ENCODE measurements around the gene FHAD1. TPM values are rescaled to one million over a fixed set of nuclear protein-coding genes. Genes with fewer than 3 reads are reported as not detected.

The FHAD1 gene
- total RNA-seq, 2 experiments from 2014 or later: 0.34 to 0.64 TPM

DNA sequence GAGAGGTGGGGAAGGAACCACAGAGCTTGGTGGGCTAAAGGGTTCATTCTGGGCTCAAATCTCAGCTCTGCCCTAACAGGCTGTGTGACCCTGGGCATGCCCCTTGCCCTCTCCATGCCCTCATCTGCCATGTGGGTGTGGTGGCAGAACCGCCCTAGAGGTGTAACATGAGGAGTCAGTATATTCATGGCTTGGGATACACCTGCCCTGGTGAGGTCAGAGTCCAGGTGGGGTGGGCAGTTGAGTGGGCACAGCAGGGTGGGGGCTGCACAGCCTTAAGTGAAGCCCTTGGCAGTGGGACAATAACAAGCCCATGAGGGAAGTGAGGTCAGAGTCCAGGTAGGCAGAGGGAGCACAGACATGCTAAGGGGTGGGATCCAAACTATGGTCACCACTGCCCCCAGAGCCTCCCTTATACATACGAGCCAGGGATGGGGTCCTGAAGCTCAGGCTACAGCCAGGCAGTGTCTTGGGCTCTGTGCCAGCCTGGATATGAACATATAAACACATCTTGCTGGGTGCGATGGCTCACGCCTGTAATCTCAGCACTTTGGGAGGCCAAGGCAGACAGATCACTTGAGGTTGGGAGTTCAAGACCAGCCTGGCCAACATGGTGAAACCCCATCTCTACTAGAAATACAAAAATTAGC is 103.7 kb downstream of the FHAD1 start:
- POLR2A ChIA-PET: no interaction called here

DNA sequence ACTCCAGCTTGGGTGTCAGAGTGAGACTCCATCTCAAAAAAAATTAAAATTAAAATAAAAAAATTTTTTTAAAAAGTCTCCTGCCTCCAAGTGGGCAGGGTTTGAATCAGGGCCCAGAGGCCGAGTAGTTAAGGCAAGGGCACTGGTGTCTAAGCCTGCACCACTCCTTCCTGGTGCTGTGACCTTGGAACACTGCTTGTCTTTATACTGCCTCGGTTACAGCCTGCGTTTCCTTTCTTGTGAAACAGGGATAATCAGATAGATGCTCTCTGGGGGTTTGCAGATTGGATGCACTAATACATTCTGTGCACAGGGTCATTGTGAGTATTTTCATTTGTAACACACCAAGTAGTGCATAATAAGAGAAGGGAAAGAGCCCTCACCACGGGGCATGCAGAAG is 104.3 kb downstream of the FHAD1 start:
- Mint-ChIP-seq H3K4me3 (no peak overlapping the region), H3K9me3 (no peaks in the 10 kb centered on the region), H3K27ac (no peak overlapping the region), H3K36me3 (no peaks in the 10 kb centered on the region), H3K27me3 (peaks cover 17% of the 10 kb centered on the region), H3K4me1 (peaks cover 31% of the 10 kb centered on the region)
- POLR2A ChIA-PET: no interaction called here
- DNase-seq (no peak), ATAC-seq (ENCODE audit: low read depth) (no peak)

More for the DNA sequence above, 103.7 kb downstream of the FHAD1 start:
- no peak for ATAC-seq (ENCODE audit: low read depth)
- no peaks in the 10 kb centered on the region for H3K36me3 Mint-ChIP-seq
- H3K27me3 Mint-ChIP-seq: peaks cover 13% of the 10 kb centered on the region
- no peaks in the 10 kb centered on the region for H3K9me3 Mint-ChIP-seq
- H3K4me3 Mint-ChIP-seq: no peak overlapping the region
- no peak for DNase-seq
- peaks cover 37% of the 10 kb centered on the region for H3K4me1 Mint-ChIP-seq
- no peak overlapping the region for H3K27ac Mint-ChIP-seq

DNA sequence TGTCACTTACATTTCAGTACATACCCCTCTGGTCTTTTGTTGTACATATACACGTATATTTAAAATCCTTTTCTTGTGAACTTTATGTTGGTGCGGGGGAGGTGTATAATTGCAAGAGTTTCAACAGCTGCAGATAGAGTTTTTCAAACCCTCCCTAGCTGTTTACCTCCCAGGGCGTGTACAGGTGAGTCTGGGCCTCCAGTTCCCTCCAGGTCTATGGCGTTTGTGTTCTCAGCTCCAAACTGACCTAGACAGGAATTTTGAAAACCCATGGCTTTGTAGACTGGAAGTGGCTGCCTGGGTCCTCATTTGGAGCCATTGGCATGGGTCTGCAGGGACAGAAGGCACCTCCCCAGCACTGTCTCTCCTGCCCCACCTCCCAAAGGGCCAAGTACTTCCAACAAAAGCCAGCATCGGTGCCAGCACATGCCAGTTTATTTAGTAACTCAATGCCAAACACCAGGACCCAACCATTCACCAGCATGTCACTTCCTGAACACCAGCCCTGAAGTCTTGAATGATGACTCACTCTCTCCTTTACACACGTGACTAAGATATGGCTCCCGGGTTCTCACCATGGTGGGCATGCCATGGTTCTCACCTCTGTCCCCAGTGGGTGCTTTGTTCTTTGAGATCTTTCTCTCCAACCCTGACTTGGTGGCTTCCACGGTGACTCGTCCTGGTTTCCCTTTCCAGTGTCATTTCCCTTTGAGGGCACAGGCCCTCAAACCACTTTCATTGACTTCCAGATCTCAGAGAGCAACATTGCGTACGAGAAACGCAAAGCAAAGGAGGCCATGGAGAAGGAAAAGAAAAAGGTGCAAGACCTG is 105.3 kb downstream of the FHAD1 start:
- H3K27ac Mint-ChIP-seq: peak overlapping the region; percentile 76
- H3K9me3 Mint-ChIP-seq: no peaks in the 10 kb centered on the region
- H3K4me3 Mint-ChIP-seq: peak overlapping the region; percentile 52
- DNase-seq (no peak), ATAC-seq (ENCODE audit: low read depth) (peak; percentile 84)
- H3K27me3 Mint-ChIP-seq: peaks cover 18% of the 10 kb centered on the region
- peaks cover 21% of the 10 kb centered on the region for H3K4me1 Mint-ChIP-seq
- POLR2A ChIA-PET: interaction anchor here (0.6 kb wide), 1 partner anchor 126 kb away, joined by 4 read pairs; no protein-coding TSS in a partner anchor
- H3K36me3 Mint-ChIP-seq: no peaks in the 10 kb centered on the region

DNA sequence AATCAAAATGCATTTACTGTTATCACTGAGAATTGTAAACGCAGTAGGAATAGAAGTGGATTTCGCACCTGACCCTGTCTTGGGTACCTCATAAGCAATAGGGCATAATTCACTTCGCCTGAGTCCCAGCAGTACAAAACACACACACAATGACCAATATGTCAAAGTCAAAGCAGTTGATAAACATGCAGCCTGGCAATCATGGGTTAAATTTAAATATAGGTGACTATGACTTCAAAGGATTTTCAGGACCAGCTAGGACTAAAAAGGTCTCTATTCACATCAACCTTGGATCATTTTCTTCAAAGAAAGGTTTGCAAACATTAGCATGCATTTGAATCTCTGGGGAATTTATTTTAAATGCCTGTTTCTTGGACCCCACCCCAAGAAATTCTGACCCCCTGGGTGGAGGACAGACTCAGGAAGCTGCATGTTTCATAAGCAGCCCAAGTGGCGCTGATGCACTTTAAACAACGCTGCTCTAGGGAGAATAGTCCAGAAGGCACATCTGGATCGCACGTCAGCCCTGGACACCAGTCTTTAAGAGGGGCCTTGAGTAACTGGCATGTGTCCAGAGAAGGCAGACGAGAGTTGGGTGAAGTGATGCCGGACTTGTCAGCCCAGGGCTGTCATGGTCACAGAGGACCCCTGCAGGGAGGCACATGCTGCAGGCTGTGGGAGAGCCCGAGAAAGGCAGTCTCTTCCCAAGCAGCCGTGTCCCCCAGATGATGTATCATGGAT is 107.0 kb downstream of the FHAD1 start:
- Mint-ChIP-seq H3K4me1 (peaks cover 15% of the 10 kb centered on the region), H3K27ac (no peak overlapping the region), H3K27me3 (peaks cover 21% of the 10 kb centered on the region), H3K36me3 (no peaks in the 10 kb centered on the region), H3K4me3 (no peak overlapping the region), H3K9me3 (no peaks in the 10 kb centered on the region)
- ATAC-seq (ENCODE audit: low read depth) (no peak), DNase-seq (no peak)
- POLR2A ChIA-PET: no interaction called here

DNA sequence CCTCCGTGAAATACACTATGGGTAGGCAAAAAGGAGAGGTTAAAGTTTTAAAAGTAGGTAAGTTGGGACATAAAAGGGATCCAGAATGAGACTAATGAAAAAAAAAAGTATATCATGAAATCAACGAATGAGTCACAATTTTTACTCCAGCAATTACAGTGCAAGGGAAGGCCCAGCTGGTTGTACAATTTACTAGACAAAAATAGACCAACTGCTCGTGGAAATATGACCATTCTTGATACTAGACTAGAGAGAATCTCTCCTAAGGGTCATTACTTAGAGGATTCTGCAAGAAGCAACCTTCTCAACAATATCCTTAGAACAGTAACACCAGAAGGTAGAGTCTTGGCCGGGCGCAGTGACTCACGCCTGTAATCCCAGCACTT is 107.5 kb downstream of the FHAD1 start:
- peaks cover 19% of the 10 kb centered on the region for H3K27me3 Mint-ChIP-seq
- ATAC-seq (ENCODE audit: low read depth): no peak
- H3K9me3 Mint-ChIP-seq: no peaks in the 10 kb centered on the region
- H3K4me1 Mint-ChIP-seq: peaks cover 15% of the 10 kb centered on the region
- H3K36me3 Mint-ChIP-seq: no peaks in the 10 kb centered on the region
- H3K4me3 Mint-ChIP-seq: no peak overlapping the region
- H3K27ac Mint-ChIP-seq: no peak overlapping the region
- POLR2A ChIA-PET: no interaction called here
- no peak for DNase-seq

DNA sequence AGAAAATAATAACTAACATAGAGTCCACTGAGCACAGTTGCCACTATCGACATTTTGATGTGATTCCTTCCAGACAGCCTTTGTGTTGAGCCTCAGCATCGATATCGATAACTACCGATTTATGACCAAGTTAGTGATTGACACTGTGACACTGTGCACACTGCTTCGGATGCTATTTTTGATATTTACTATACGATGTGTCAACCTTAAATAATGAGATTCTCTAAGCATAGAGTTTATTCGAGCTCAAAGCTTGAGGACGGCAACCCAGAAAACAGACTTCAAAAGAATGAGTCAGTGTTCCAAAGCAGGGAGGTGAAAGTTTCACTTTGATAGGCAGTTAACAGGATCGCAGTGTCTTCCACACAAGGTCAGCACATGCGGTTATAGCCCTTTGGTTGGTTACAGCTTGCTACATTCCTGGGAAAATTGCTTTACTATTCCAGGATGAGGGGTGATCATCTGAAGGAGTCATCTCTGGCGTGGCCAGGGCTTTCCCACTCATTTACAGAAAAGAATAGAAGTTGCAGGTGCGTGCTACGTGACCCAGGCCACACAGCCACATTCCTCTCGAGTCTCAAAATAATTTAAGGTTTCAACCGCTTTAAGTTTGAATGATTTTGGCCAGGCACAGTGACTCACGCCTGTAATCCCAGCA is 109.1 kb downstream of the FHAD1 start:
- ATAC-seq (ENCODE audit: low read depth): no peak
- Mint-ChIP-seq H3K4me3 (no peak overlapping the region), H3K4me1 (peaks cover 15% of the 10 kb centered on the region), H3K27me3 (peaks cover 19% of the 10 kb centered on the region), H3K9me3 (no peaks in the 10 kb centered on the region), H3K36me3 (no peaks in the 10 kb centered on the region), H3K27ac (no peak overlapping the region)
- POLR2A ChIA-PET: no interaction called here
- no peak for DNase-seq

DNA sequence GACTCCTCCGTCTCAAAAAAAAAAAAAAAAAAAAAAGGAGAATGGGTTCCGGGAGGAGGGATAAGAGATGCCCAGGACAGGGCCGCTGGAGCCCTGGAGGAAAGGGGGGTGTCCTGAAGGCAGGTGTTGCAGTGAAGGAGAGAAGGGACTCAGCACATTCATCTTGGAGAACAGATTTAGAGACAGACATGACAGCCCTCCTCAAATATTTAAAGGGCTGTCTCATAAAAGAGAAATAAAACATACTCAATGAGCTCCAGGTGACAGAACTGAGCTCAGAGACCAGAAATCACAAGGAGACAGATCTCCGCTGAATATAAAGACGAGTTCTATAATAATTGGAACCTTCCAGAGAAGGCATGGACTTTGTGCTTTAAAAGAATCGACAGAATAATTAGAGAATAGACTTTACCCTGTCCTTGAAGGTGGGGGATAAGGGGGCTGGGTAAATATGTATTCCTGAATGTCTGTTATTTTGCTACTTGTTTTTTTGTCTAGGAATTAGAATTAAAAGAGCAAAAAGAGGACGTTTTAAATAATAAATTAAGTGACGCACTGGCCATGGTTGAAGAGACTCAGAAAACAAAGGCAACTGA is 110.7 kb downstream of the FHAD1 start:
- peaks cover 3% of the 10 kb centered on the region for H3K4me1 Mint-ChIP-seq
- H3K27me3 Mint-ChIP-seq: peaks cover 19% of the 10 kb centered on the region
- POLR2A ChIA-PET: interaction anchor here (0.7 kb wide), 1 partner anchor 19 kb away, joined by 5 read pairs; no protein-coding TSS in a partner anchor
- ATAC-seq (ENCODE audit: low read depth): no peak
- no peaks in the 10 kb centered on the region for H3K9me3 Mint-ChIP-seq
- H3K4me3 Mint-ChIP-seq: no peak overlapping the region
- H3K27ac Mint-ChIP-seq: no peak overlapping the region
- no peak for DNase-seq
- no peaks in the 10 kb centered on the region for H3K36me3 Mint-ChIP-seq

DNA sequence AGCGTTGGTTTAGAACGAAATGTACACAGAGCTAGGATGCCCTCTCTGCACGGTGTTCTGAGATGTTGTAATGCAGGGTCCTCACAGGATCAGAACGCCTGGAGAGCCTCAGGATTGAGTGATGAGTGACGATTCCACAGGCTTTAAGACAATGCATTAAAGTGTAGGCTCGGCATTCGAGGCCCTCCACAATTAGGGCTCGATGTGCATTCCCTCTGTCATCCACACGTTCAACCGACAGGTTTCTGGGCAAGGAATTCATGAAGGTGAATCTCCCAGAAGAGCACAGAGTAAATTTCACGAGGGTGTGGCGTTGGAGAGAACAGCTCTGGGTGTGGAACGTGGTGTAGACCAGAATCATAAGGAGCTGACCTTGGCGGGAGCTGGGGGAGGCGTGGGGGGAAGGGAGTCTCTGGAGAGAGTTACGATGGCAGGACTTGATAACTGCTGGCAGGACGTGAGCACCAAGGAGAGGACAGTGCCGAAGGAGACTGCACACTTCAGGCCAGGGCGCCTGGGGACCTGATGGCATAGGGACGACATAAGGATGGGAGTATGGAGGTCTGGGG is 111.6 kb downstream of the FHAD1 start:
- no peaks in the 10 kb centered on the region for H3K9me3 Mint-ChIP-seq
- POLR2A ChIA-PET: no interaction called here
- H3K27me3 Mint-ChIP-seq: peaks cover 19% of the 10 kb centered on the region
- no peaks in the 10 kb centered on the region for H3K4me1 Mint-ChIP-seq
- no peak for ATAC-seq (ENCODE audit: low read depth)
- no peak overlapping the region for H3K4me3 Mint-ChIP-seq
- H3K27ac Mint-ChIP-seq: no peak overlapping the region
- no peaks in the 10 kb centered on the region for H3K36me3 Mint-ChIP-seq
- DNase-seq: no peak

DNA sequence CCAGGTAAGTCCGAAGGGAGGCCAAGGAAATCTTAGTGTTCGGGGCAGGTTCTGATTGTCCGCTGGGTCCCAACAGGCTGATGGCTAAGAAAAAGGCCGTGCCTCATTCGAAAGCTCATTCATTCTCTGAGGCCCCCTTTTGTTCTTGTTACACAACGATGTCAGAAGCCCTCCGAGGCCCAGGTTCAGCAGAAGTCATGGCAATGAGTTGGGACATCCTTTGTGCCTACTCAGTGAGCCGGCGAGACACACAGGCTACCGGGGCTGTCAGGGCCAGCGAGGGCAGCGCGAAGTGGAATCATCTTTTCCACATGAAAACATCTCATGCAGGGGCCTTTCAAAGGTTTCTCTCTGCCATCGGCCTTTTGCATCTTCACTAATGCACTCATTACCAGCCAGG is 113.7 kb downstream of the FHAD1 start:
- POLR2A ChIA-PET: no interaction called here
- ATAC-seq (ENCODE audit: low read depth) (no peak), DNase-seq (no peak)
- Mint-ChIP-seq H3K4me3 (no peak overlapping the region), H3K27me3 (peaks cover 19% of the 10 kb centered on the region), H3K36me3 (no peaks in the 10 kb centered on the region), H3K27ac (no peak overlapping the region), H3K4me1 (no peaks in the 10 kb centered on the region), H3K9me3 (no peaks in the 10 kb centered on the region)

DNA sequence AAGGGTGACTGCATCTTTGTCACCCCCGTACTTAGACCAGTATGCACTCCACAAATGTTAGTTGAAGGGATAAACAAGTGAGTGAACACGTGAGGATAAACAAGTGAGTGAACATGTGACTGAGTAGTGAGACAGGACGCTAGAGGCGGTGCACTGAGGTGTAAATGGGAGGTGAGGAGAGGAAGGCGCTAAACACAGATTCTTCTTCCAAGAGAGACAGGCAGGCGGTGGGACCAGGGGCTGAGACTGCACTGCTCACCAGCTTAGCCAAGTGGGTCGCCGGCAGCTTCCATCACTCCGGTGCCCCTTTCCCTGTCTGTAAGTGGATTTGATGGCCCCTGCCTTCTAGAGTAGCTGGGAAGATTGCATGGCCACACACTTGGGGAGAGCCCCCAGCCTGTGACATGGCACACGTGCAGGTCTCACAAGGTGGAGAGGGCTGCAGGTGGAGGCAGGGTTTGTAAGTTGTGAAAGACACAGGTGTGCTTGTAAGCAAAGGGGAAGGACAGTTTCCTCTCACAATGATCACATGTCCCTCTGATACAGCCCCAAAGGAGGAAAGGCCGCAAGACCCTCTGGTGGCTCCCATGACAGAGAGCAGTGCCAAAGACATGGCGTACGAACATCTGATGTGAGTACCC is 115.2 kb downstream of the FHAD1 start:
- POLR2A ChIA-PET: no interaction called here
- Mint-ChIP-seq H3K27ac (no peak overlapping the region), H3K9me3 (no peaks in the 10 kb centered on the region), H3K4me1 (no peaks in the 10 kb centered on the region), H3K27me3 (peaks cover 17% of the 10 kb centered on the region), H3K36me3 (no peaks in the 10 kb centered on the region), H3K4me3 (no peak overlapping the region)
- no peak for ATAC-seq (ENCODE audit: low read depth)
- DNase-seq: no peak

DNA sequence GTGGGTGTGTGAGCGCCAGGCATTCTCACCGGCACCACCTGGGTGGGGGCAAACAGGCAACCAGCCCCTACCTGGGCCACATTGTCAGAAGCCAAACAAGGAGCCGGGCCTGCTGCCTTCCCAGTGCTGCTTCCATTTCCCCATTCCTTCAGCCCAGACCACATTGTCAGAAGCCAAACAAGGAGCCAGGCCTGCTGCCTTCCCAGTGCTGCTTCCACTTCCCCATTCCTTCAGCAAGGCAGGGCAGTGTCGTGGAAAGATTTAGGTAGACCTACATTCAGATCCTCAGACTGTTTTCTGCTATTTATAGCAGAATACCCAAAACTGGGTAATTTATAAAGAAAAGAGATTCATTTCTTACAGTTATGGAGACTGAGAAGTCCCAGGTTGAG is 115.7 kb downstream of the FHAD1 start:
- POLR2A ChIA-PET: no interaction called here
- Mint-ChIP-seq H3K4me1 (no peaks in the 10 kb centered on the region), H3K36me3 (no peaks in the 10 kb centered on the region), H3K27me3 (peaks cover 15% of the 10 kb centered on the region), H3K9me3 (no peaks in the 10 kb centered on the region), H3K27ac (no peak overlapping the region), H3K4me3 (no peak overlapping the region)
- no peak for DNase-seq
- ATAC-seq (ENCODE audit: low read depth): no peak

DNA sequence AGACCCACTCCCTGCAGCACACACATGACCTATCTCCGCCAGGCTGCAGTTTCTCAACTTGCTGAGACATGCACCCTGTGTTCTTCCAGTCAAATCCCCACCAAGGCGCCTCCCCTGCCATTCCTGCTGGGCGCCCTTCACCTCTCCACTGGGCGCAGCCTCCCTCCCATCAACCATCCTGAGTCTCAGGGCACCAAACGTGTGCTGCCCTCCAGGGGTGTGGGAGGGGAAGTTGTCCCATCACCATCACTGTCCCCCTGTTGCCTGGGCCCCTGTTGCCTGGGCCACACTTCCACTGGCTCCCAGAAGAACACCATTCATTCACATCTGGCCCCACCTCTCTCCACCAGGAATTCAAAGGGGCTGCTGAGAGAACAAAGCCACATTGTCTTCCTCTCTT is 117.7 kb downstream of the FHAD1 start:
- no peak for ATAC-seq (ENCODE audit: low read depth)
- no peaks in the 10 kb centered on the region for H3K36me3 Mint-ChIP-seq
- H3K4me1 Mint-ChIP-seq: no peaks in the 10 kb centered on the region
- no peak overlapping the region for H3K4me3 Mint-ChIP-seq
- H3K9me3 Mint-ChIP-seq: no peaks in the 10 kb centered on the region
- POLR2A ChIA-PET: no interaction called here
- H3K27ac Mint-ChIP-seq: no peak overlapping the region
- no peak for DNase-seq
- H3K27me3 Mint-ChIP-seq: peaks cover 22% of the 10 kb centered on the region

Measured in activated naive CD8-positive, alpha-beta T cell treated with anti-CD3 and anti-CD28 coated beads, Interleukin-2, amount 10 ng/mL, durations not matched to agents 7 days and 5 days (primary cell).